ENCODE measurements around the gene MEPE.

GRCh38 chr4:87804871-87805270 is 27.9 kb upstream of the MEPE start:
- TF ChIP-seq, protein P1, sequence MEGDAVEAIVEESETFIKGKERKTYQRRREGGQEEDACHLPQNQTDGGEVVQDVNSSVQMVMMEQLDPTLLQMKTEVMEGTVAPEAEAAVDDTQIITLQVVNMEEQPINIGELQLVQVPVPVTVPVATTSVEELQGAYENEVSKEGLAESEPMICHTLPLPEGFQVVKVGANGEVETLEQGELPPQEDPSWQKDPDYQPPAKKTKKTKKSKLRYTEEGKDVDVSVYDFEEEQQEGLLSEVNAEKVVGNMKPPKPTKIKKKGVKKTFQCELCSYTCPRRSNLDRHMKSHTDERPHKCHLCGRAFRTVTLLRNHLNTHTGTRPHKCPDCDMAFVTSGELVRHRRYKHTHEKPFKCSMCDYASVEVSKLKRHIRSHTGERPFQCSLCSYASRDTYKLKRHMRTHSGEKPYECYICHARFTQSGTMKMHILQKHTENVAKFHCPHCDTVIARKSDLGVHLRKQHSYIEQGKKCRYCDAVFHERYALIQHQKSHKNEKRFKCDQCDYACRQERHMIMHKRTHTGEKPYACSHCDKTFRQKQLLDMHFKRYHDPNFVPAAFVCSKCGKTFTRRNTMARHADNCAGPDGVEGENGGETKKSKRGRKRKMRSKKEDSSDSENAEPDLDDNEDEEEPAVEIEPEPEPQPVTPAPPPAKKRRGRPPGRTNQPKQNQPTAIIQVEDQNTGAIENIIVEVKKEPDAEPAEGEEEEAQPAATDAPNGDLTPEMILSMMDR (IDR thresholded peaks at IDR 0.05), result no peak
- no peak for TF ChIP-seq EZH2 (IDR thresholded peaks at IDR 0.05; ENCODE audit: borderline replicate concordance, insufficient read depth, low read depth, low read length, poor library complexity, severe bottlenecking)
